Measurements from ENCODE around the gene JARID2.
"Not testable (repeated sequence)": the region's sequence is repeated elsewhere in the genome, so short reads cannot be mapped to it uniquely, and the experiment has no call there.

The JARID2 gene

GRCh38 chr6:15289456-15289855 is 43.6 kb downstream of the JARID2 start:
- peak; percentile 48 for DNase-seq (ENCODE audit: low read depth)

GRCh38 chr6:15290067-15290680 is 44.3 kb downstream of the JARID2 start:
- DNase-seq (ENCODE audit: low read depth): no peak

- no peak for DNase-seq (ENCODE audit: low read depth)
These were observed 45.3 kb downstream of the JARID2 start for GRCh38 chr6:15290962-15291704.

GRCh38 chr6:15292721-15293302 is 46.9 kb downstream of the JARID2 start:
- DNase-seq (ENCODE audit: low read depth): no peak

- no peak for DNase-seq (ENCODE audit: low read depth)
These were observed 47.8 kb downstream of the JARID2 start for GRCh38 chr6:15293674-15294073.

GRCh38 chr6:15294504-15294903 is 48.6 kb downstream of the JARID2 start:
- no peak for DNase-seq (ENCODE audit: low read depth)

GRCh38 chr6:15296249-15296648 is 50.4 kb downstream of the JARID2 start:
- peak; percentile 33 for DNase-seq (ENCODE audit: low read depth)

- DNase-seq (ENCODE audit: low read depth): no peak
These were observed 50.9 kb downstream of the JARID2 start for GRCh38 chr6:15296735-15297134.

GRCh38 chr6:15297167-15297566 is 51.3 kb downstream of the JARID2 start:
- DNase-seq (ENCODE audit: low read depth): not testable (repeated sequence)

- no peak for DNase-seq (ENCODE audit: low read depth)
These were observed 52.2 kb downstream of the JARID2 start for GRCh38 chr6:15297895-15298590.

- peak; percentile 70 for DNase-seq (ENCODE audit: low read depth)
These were observed 53.7 kb downstream of the JARID2 start for GRCh38 chr6:15299430-15300131.

GRCh38 chr6:15301179-15302006 is 55.5 kb downstream of the JARID2 start:
- DNase-seq (ENCODE audit: low read depth): no peak

GRCh38 chr6:15303162-15303919 is 57.5 kb downstream of the JARID2 start:
- DNase-seq (ENCODE audit: low read depth): no peak

- no peak for DNase-seq (ENCODE audit: low read depth)
These were observed 58.0 kb downstream of the JARID2 start for GRCh38 chr6:15303920-15304291.

- no peak for DNase-seq (ENCODE audit: low read depth)
These were observed 58.6 kb downstream of the JARID2 start for GRCh38 chr6:15304337-15305042.

GRCh38 chr6:15305496-15305895 is 59.6 kb downstream of the JARID2 start:
- no peak for DNase-seq (ENCODE audit: low read depth)

GRCh38 chr6:15305909-15306308 is 60.0 kb downstream of the JARID2 start:
- no peak for DNase-seq (ENCODE audit: low read depth)

GRCh38 chr6:15308435-15309213 is 62.8 kb downstream of the JARID2 start:
- peak; percentile 61 for DNase-seq (ENCODE audit: low read depth)
